ENCODE data around the gene TLCD3B.

DNA sequence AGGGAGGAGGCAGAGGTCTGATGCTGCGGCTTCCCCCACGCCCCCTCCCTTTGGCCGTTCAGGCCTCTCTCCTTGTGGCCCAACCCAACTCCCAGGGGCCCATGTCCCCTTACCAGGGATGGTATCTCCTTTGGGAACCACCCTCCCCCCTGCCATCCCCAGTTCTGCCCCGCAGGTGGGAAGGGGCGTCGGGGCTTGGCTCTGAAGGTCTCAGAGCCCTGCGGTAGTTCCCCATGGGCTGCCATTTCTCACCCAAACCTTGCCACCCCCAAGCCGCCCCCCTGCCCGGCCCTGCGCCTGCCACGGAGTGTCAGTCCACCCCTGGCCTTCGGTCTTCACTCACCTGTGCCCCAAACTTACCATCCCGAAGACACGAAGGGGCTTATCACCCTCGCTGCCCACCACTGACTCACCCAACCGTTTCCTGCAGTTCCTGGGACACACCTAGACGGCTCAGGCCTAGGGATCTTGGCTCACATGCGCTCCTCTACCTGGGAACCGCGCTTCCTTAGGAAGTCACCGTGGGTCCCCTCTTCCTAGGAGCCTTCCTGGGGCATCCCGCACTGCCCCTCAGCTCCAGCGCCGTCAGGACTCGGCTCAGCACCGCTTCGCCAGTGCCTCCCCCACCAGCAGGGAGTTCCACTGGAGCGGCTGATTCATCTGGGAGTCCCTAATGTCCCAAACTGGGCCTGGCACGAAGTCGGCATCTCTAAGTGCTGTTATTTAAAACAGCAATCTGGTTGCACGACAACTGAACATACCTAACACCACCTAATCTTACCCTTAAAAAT lies 19.2 kb downstream of the TLCD3B start:
- TF ChIP-seq CTCF (IDR thresholded peaks at IDR 0.05) (no peak), POLR2A (IDR thresholded peaks at IDR 0.05) (no peak)

Data from thyroid gland (tissue), 4 donors.